GM12878 (cell line): Measurements from ENCODE around the gene NAA30. TPM values are rescaled to one million over a fixed set of nuclear protein-coding genes. Genes with fewer than 3 reads are reported as not detected.

Experiments used
- ATAC-seq: fragments of 200-7000 bp; cut with Tn5 transposase; 3 replicates; pipeline ENCODE4 v1.9.1; 2020; ENCODE audit warnings: mild to moderate bottlenecking, moderate library complexity
- BruUV-seq: library from RNA; stranded (reverse); fragments of 400-500 nt; replicated peaks from 2 replicates; lab custom pipeline; 2021; lab: Mats Ljungman, UMichigan
- CTCF ChIA-PET: fragments of 300-600 bp; sonication (Branson Sonifier 250); formaldehyde crosslinking; extraction: SDS; loops from one replicate; lab custom pipeline; 2021; ENCODE audit warnings: inconsistent platforms; lab: Yijun Ruan, JAX
- POLR2A ChIA-PET: fragments of 350-600 bp; formaldehyde crosslinking; extraction: SDS; loops from one replicate; lab custom pipeline; 2021; ENCODE audit warnings: inconsistent platforms; lab: Charles Lee
- RAD21 ChIA-PET: fragments of 300-600 bp; sonication (Branson Sonifier 250); formaldehyde crosslinking; loops from one replicate; lab custom pipeline; 2023; ENCODE audit warnings: antibody characterized with exemption; ENCODE audit not compliant: unreplicated experiment; lab: Charles Lee
- SMC1A ChIA-PET: fragments of 300-600 bp; sonication (Branson Sonifier 250); formaldehyde crosslinking; loops from one replicate; lab custom pipeline; 2023; ENCODE audit not compliant: unreplicated experiment, uncharacterized antibody; lab: Charles Lee
- DNase-seq: peaks from one replicate; pipeline ENCODE4 v3.0.0-alpha.2; 2011; ENCODE audit warnings: low read depth, low spot score
- FAIRE-seq: peaks from 3 replicates; lab custom pipeline; 2011; peaks lifted over from hg19 to GRCh38; lab: Jason Lieb, UNC
- H2AFZ ChIP-seq: 2 replicates; pipeline ENCODE4 v1.6.0; 2011; ENCODE audit warnings: low read depth, low read length, control low read depth; ENCODE audit not compliant: control insufficient read depth
- H3K27ac ChIP-seq: 2 replicates; pipeline ENCODE4 v1.5.1; 2011; ENCODE audit warnings: control low read depth; ENCODE audit not compliant: control insufficient read depth, insufficient read depth
- H3K27me3 ChIP-seq, 2 experiments: replicated peaks in 1 of 2; 2 replicates each; pipeline versions ENCODE4 v1.6.0 to v1.6.1; 2011; ENCODE audit warnings: low read length in 1 of 2; ENCODE audit not compliant: control insufficient read depth in 2 of 2, insufficient read depth in 2 of 2
- H3K36me3 ChIP-seq, 2 experiments: 2 replicates each; pipeline ENCODE4 v1.5.1; 2011; ENCODE audit warnings: low read length in 1 of 2; ENCODE audit not compliant: control insufficient read depth in 2 of 2, insufficient read depth in 2 of 2
- H3K4me1 ChIP-seq: 2 replicates; pipeline ENCODE4 v1.6.1; 2011; ENCODE audit warnings: mild to moderate bottlenecking, low read length, moderate library complexity, mixed read lengths; ENCODE audit not compliant: control insufficient read depth, insufficient read depth
- H3K4me2 ChIP-seq: 2 replicates; pipeline ENCODE4 v1.6.0; 2011; ENCODE audit warnings: control low read depth; ENCODE audit not compliant: control insufficient read depth, insufficient read depth
- H3K4me3 ChIP-seq: fragments of 200-600 bp; sonication (generic); 2 replicates; pipeline ENCODE4 v1.5.1; 2016
- H3K79me2 ChIP-seq: 2 replicates; pipeline ENCODE4 v1.6.0; 2011; ENCODE audit warnings: low read length; ENCODE audit not compliant: control insufficient read depth, insufficient read depth
- H3K9ac ChIP-seq: 2 replicates; pipeline ENCODE4 v1.8.0; 2011; ENCODE audit warnings: low read length, control low read depth, mixed read lengths; ENCODE audit not compliant: control insufficient read depth, insufficient read depth
- H3K9me3 ChIP-seq: replicated peaks from 3 replicates; pipeline ENCODE4 v1.5.1; 2011; ENCODE audit warnings: mild to moderate bottlenecking, low read length; ENCODE audit not compliant: control insufficient read depth, insufficient read depth
- H4K20me1 ChIP-seq: 2 replicates; pipeline ENCODE4 v1.6.0; 2011; ENCODE audit not compliant: control insufficient read depth, insufficient read depth
- BCLAF1 ChIP-seq: fragments of 450-650 bp; IDR thresholded peaks from 2 replicates; pipeline ENCODE4 v1.6.1; 2017; ENCODE audit warnings: antibody characterized with exemption, mild to moderate bottlenecking, moderate library complexity
- CEBPB ChIP-seq, 2 experiments: fragments of 150-350 bp in 1 of 2; IDR thresholded peaks; 2 replicates each; pipeline ENCODE4 v1.6.1; 2012 to 2014; ENCODE audit warnings: low read depth in 2 of 2, low read length in 2 of 2, borderline replicate concordance in 1 of 2, inconsistent platforms in 1 of 2
- EGR1 ChIP-seq, 2 experiments: IDR thresholded peaks; 1 replicate in 1 of 2; 2 replicates in 1 of 2; pipeline ENCODE4 v1.6.1; 2011 to 2012; ENCODE audit warnings: low read depth in 2 of 2, low read length in 2 of 2, borderline replicate concordance in 1 of 2, mild to moderate bottlenecking in 1 of 2, moderate library complexity in 1 of 2
- KLF5 ChIP-seq: fragments of 450-650 bp; IDR thresholded peaks from 2 replicates; pipeline ENCODE4 v1.6.1; 2014; ENCODE audit warnings: mild to moderate bottlenecking; ENCODE audit not compliant: partially characterized antibody
- MAX ChIP-seq: IDR thresholded peaks from 2 replicates; pipeline ENCODE4 v1.6.1; 2012; ENCODE audit warnings: low read depth, low read length, improper control_type of control experiment
- NFYB ChIP-seq: IDR thresholded peaks from 2 replicates; pipeline ENCODE4 v1.6.1; 2011; ENCODE audit warnings: low read depth, mild to moderate bottlenecking, low read length, improper control_type of control experiment, moderate library complexity; ENCODE audit not compliant: insufficient read depth
- PAX8 ChIP-seq: fragments of 450-650 bp; IDR thresholded peaks from 2 replicates; pipeline ENCODE4 v1.6.1; 2017; ENCODE audit warnings: mild to moderate bottlenecking, moderate library complexity
- SUZ12 ChIP-seq: fragments of 200-600 bp; sonication (generic); IDR thresholded peaks from one replicate; pipeline ENCODE4 v1.6.1; 2018; ENCODE audit warnings: antibody characterized with exemption, mild to moderate bottlenecking; ENCODE audit not compliant: unreplicated experiment
- ZNF207 ChIP-seq: fragments of 450-650 bp; IDR thresholded peaks from 2 replicates; pipeline ENCODE4 v1.6.1; 2014; ENCODE audit warnings: antibody characterized with exemption, mild to moderate bottlenecking, borderline replicate concordance
- WGBS: methylation state at CpG from one replicate; pipeline ENCODE4 v1.1.6; 2016; ENCODE audit warnings: low lambda C conversion rate; ENCODE audit not compliant: insufficient replicate concordance, insufficient coverage; ENCODE audit errors: missing lambda C conversion rate; 5-methylcytosine and 5-hydroxymethylcytosine counted together
- in situ Hi-C: fragments of 300-500 bp; cut with MboI; formaldehyde crosslinking; loops from 9 replicates; pipeline ENCODE4 v1.14.3; 2018; ENCODE audit warnings: mixed read lengths
- intact Hi-C: fragments of 100-400 bp; cut with micrococcal nuclease; formaldehyde crosslinking; loops from one replicate; pipeline ENCODE4 v1.14.2; 2022; ENCODE audit not compliant: unreplicated experiment
- polyA plus RNA-seq, 11 experiments: library from polyadenylated mRNA; depleted of rRNA in 4 of 11; unstranded in 6 of 11; stranded (reverse) in 5 of 11; fragments of >200 nt; fragmentation: Nextera tagmentation in 4 of 11; fragmentation: Illumina TruSeq in 1 of 11; extraction: Ambion mirVana in 4 of 11; extraction: Trizol in 1 of 11; gene quantifications; 1 replicate in 1 of 11; 2 replicates in 10 of 11; pipeline versions ENCODE4 v1.2.1 to v1.2.3, GENCODE V29; 2011 to 2016; ENCODE audit warnings: inconsistent platforms in 2 of 11, missing spikeins in 2 of 11, low read depth in 1 of 11
- total RNA-seq, 4 experiments: library from RNA; depleted of rRNA in 3 of 4; stranded (reverse); fragments of >200 nt in 3 of 4; fragmentation: Illumina TruSeq in 1 of 4; extraction: Trizol in 1 of 4; gene quantifications; 2 replicates each; pipeline versions ENCODE4 v1.2.1 to v1.2.3, GENCODE V29; 2013 to 2021

The NAA30 gene
- total and polyA plus RNA-seq, 10 of the 15 experiments (the other 5 are each of a cell fraction or from before 2014, with no cell fraction given) = 4.5 to 15.6 (median 10.5) TPM

GRCh38 chr14:57352396-57353170 lies 37.8 kb upstream of the NAA30 start (continued):
- TF ChIP-seq EGR1 (IDR thresholded peaks at IDR 0.05; ENCODE audit: borderline replicate concordance in 1 of 2, low read depth in 2 of 2, low read length in 2 of 2) (no peak), KLF5 (no peak)

GRCh38 chr14:57355081-57355800 lies 35.1 kb upstream of the NAA30 start:
- ChIA-PET POLR2A (no interaction called here), RAD21 (no interaction called here), CTCF (no interaction called here), SMC1A (no interaction called here)
- no peaks in the 10 kb centered on the region for H3K79me2 ChIP-seq
- H3K4me1 ChIP-seq = no peaks in the 10 kb centered on the region
- no peak overlapping the region for H3K9ac ChIP-seq
- no peak overlapping the region for H2AFZ ChIP-seq
- DNase-seq (no peak), FAIRE-seq (no peak), ATAC-seq (no peak)
- intact Hi-C loops (no loop called here), in situ Hi-C loops (no loop called here)
- no TSS peak for BruUV-seq
- H3K4me2 ChIP-seq = no peak overlapping the region
- H3K36me3 ChIP-seq = no peaks in the 10 kb centered on the region
- no peak for TF ChIP-seq SUZ12
- TF ChIP-seq PAX8 = no peak
- no peak for TF ChIP-seq MAX
- TF ChIP-seq CEBPB (IDR thresholded peaks at IDR 0.05; ENCODE audit: borderline replicate concordance in 1 of 2, low read depth in 2 of 2, low read length in 2 of 2) = no peak
- no peak for TF ChIP-seq EGR1 (IDR thresholded peaks at IDR 0.05; ENCODE audit: borderline replicate concordance in 1 of 2, low read depth in 2 of 2, low read length in 2 of 2)
- no peak for TF ChIP-seq ZNF207
- TF ChIP-seq BCLAF1 = no peak
- TF ChIP-seq NFYB = no peak
- H3K27me3 ChIP-seq = no peaks in the 10 kb centered on the region
- H4K20me1 ChIP-seq = no peaks in the 10 kb centered on the region
- 41% methylated on average over 3 of the region's 3 CpGs for WGBS
- no peaks in the 10 kb centered on the region for H3K9me3 ChIP-seq
- H3K27ac ChIP-seq = no peak overlapping the region
- H3K4me3 ChIP-seq = no peak overlapping the region
